H1 (cell line): ENCODE data around the gene PRDM15. TPM values are rescaled to one million over a fixed set of nuclear protein-coding genes. Genes with fewer than 3 reads are reported as not detected.

Experiments used
- CTCF ChIA-PET: fragments of 300-600 bp; sonication (Branson Sonifier 250); formaldehyde crosslinking; loops from one replicate; lab custom pipeline; 2021; ENCODE audit not compliant: partially characterized antibody; lab: Charles Lee
- POLR2A ChIA-PET: fragments of 300-600 bp; sonication (Branson Sonifier 250); formaldehyde crosslinking; loops from one replicate; lab custom pipeline; 2021; ENCODE audit warnings: inconsistent platforms; ENCODE audit not compliant: partially characterized antibody; lab: Charles Lee
- DNase-seq, 2 experiments: peaks; one replicate each; pipeline versions ENCODE4 v3.0.0 to v3.0.0-alpha.2; 2010 to 2022; ENCODE audit warnings: low spot score in 2 of 2, low read depth in 1 of 2, mixed read lengths in 1 of 2
- FAIRE-seq: peaks from 2 replicates; lab custom pipeline; 2011; peaks lifted over from hg19 to GRCh38; lab: Jason Lieb, UNC
- H2AFZ ChIP-seq: 2 replicates; pipeline ENCODE4 v1.8.1; 2012; ENCODE audit warnings: low read length, inconsistent platforms
- H2AK5ac ChIP-seq: 2 replicates; pipeline ENCODE4 v1.6.1; 2013; ENCODE audit warnings: low read depth, low read length
- H2BK120ac ChIP-seq: replicated peaks from 2 replicates; pipeline ENCODE3; 2013; ENCODE audit warnings: low read depth, low read length, inconsistent platforms
- H2BK12ac ChIP-seq: 2 replicates; pipeline ENCODE4 v1.6.1; 2013; ENCODE audit warnings: low read depth, low read length
- H2BK15ac ChIP-seq: 2 replicates; pipeline ENCODE4 v1.6.1; 2013; ENCODE audit warnings: low read length
- H2BK20ac ChIP-seq: 2 replicates; pipeline ENCODE4 v1.6.1; 2013; ENCODE audit warnings: low read length
- H2BK5ac ChIP-seq: 2 replicates; pipeline ENCODE4 v1.6.1; 2013; ENCODE audit warnings: low read depth, low read length
- H3K14ac ChIP-seq: 2 replicates; pipeline ENCODE4 v1.6.1; 2013; ENCODE audit warnings: inconsistent platforms; ENCODE audit not compliant: insufficient read length
- H3K18ac ChIP-seq: 2 replicates; pipeline ENCODE4 v1.6.1; 2013; ENCODE audit warnings: low read length; ENCODE audit errors: extremely low read depth
- H3K23ac ChIP-seq: 2 replicates; pipeline ENCODE4 v1.6.1; 2013; ENCODE audit warnings: inconsistent platforms; ENCODE audit not compliant: insufficient read length
- H3K23me2 ChIP-seq: 2 replicates; pipeline ENCODE4 v1.6.1; 2013; ENCODE audit warnings: low read depth, low read length
- H3K27ac ChIP-seq: 2 replicates; pipeline ENCODE4 v1.6.1; 2011; ENCODE audit warnings: low read depth, low read length, inconsistent platforms
- H3K27me3 ChIP-seq, 4 experiments: replicated peaks in 1 of 4; 1 replicate in 1 of 4; 2 replicates in 3 of 4; pipeline versions ENCODE4 v1.6.1 to v1.8.1; 2011 to 2013; ENCODE audit warnings: low read length in 3 of 4, mild to moderate bottlenecking in 3 of 4, inconsistent platforms in 2 of 4, mixed read lengths in 2 of 4, moderate library complexity in 1 of 4; ENCODE audit not compliant: control insufficient read depth in 3 of 4, insufficient read depth in 3 of 4; ENCODE audit errors: extremely low read depth in 1 of 4
- H3K36me3 ChIP-seq, 4 experiments: 2 replicates each; pipeline versions ENCODE4 v1.6.1 to v1.8.1; 2011 to 2013; ENCODE audit warnings: mild to moderate bottlenecking in 4 of 4, low read length in 3 of 4, moderate library complexity in 2 of 4, control low read depth in 1 of 4, inconsistent platforms in 1 of 4; ENCODE audit not compliant: insufficient read depth in 4 of 4, control insufficient read depth in 2 of 4
- H3K4ac ChIP-seq: replicated peaks from 2 replicates; pipeline ENCODE3; 2013; ENCODE audit warnings: low read length, low read depth, mixed read lengths, inconsistent platforms; ENCODE audit not compliant: insufficient read length
- H3K4me1 ChIP-seq, 4 experiments: replicated peaks in 1 of 4; 1 replicate in 1 of 4; 2 replicates in 3 of 4; pipeline versions ENCODE4 v1.6.1 to v1.8.1; 2011 to 2013; ENCODE audit warnings: low read length in 3 of 4, inconsistent platforms in 2 of 4, mixed read lengths in 1 of 4; ENCODE audit not compliant: insufficient read depth in 4 of 4, control insufficient read depth in 3 of 4
- H3K4me2 ChIP-seq, 2 experiments: 2 replicates each; pipeline versions ENCODE4 v1.6.1 to v1.8.1; 2011 to 2013; ENCODE audit warnings: low read depth in 2 of 2, low read length in 2 of 2, control low read depth in 1 of 2, inconsistent platforms in 1 of 2, mild to moderate bottlenecking in 1 of 2; ENCODE audit not compliant: insufficient read depth in 1 of 2
- H3K4me3 ChIP-seq, 4 experiments: fragments of 200-600, 300-600 bp in 1 of 4; sonication (generic), shearing (Covaris generic), sonication (Bioruptor Twin) in 1 of 4; 2 replicates each; pipeline versions ENCODE4 v1.5.1 to v1.8.1; 2011 to 2016; ENCODE audit warnings: low read length in 4 of 4, low read depth in 3 of 4, control low read depth in 2 of 4, inconsistent platforms in 2 of 4, mild to moderate bottlenecking in 2 of 4, mixed read lengths in 1 of 4, moderate library complexity in 1 of 4; ENCODE audit not compliant: insufficient read depth in 2 of 4; ENCODE audit errors: extremely low read depth in 1 of 4
- H3K56ac ChIP-seq: replicated peaks from 2 replicates; pipeline ENCODE3; 2013; ENCODE audit warnings: low read depth, mild to moderate bottlenecking, mixed read lengths, low read length, inconsistent platforms; ENCODE audit not compliant: insufficient read length
- H3K79me1 ChIP-seq: 2 replicates; pipeline ENCODE4 v1.6.1; 2013; ENCODE audit warnings: low read depth, low read length, control low read depth
- H3K79me2 ChIP-seq, 2 experiments: 2 replicates each; pipeline versions ENCODE4 v1.6.1 to v1.8.1; 2012 to 2013; ENCODE audit warnings: low read length in 2 of 2, mild to moderate bottlenecking in 2 of 2, inconsistent platforms in 1 of 2; ENCODE audit not compliant: insufficient read depth in 2 of 2, control insufficient read depth in 1 of 2
- H3K9ac ChIP-seq, 4 experiments: replicated peaks in 1 of 4; 1 replicate in 1 of 4; 2 replicates in 3 of 4; pipeline versions ENCODE4 v1.6.1 to v1.8.1; 2011 to 2013; ENCODE audit warnings: low read depth in 3 of 4, low read length in 3 of 4, control low read depth in 2 of 4, mild to moderate bottlenecking in 2 of 4, moderate library complexity in 2 of 4, inconsistent platforms in 1 of 4; ENCODE audit errors: extremely low read depth in 1 of 4
- H3K9me3 ChIP-seq, 2 experiments: 2 replicates each; pipeline versions ENCODE4 v1.6.1 to v1.8.1; 2012 to 2013; ENCODE audit warnings: mild to moderate bottlenecking in 2 of 2, moderate library complexity in 2 of 2, control low read depth in 1 of 2, inconsistent platforms in 1 of 2, low read depth in 1 of 2, low read length in 1 of 2, mixed read lengths in 1 of 2; ENCODE audit not compliant: insufficient read depth in 2 of 2
- H4K20me1 ChIP-seq, 2 experiments: replicated peaks in 1 of 2; 2 replicates each; pipeline versions ENCODE3 to v1.8.1; 2011 to 2013; ENCODE audit warnings: inconsistent platforms in 2 of 2, low read length in 2 of 2, mild to moderate bottlenecking in 1 of 2; ENCODE audit not compliant: insufficient read depth in 2 of 2, control insufficient read depth in 1 of 2
- H4K5ac ChIP-seq: 2 replicates; pipeline ENCODE4 v1.6.1; 2013; ENCODE audit warnings: low read length, low read depth, mixed read lengths, inconsistent platforms; ENCODE audit not compliant: insufficient read length
- H4K8ac ChIP-seq: 2 replicates; pipeline ENCODE4 v1.8.0; 2013; ENCODE audit warnings: mild to moderate bottlenecking, moderate library complexity, low read length, inconsistent platforms; ENCODE audit not compliant: insufficient read depth; ENCODE audit errors: extremely low read depth
- H4K91ac ChIP-seq: replicated peaks from 2 replicates; pipeline ENCODE3; 2013; ENCODE audit warnings: low read length, mixed read lengths, inconsistent platforms; ENCODE audit not compliant: insufficient read length
- BACH1 ChIP-seq: IDR thresholded peaks from 2 replicates; pipeline ENCODE4 v1.6.1; 2012; ENCODE audit warnings: low read length, improper control_type of control experiment
- SIN3A ChIP-seq, 2 experiments: IDR thresholded peaks in 1 of 2; conservative IDR thresholded peaks in 1 of 2; 2 replicates each; pipeline ENCODE4 v1.6.1; 2011 to 2012; ENCODE audit warnings: low read length in 2 of 2, improper control_type of control experiment in 1 of 2, low read depth in 1 of 2, mild to moderate bottlenecking in 1 of 2
- WGBS, 2 experiments: shearing (Covaris generic) in 1 of 2; methylation state at CpG; one replicate each; pipeline versions ENCODE4 v1.1.6 to v1.1.7; 2013 to 2015; ENCODE audit warnings: low lambda C conversion rate in 2 of 2, mixed read lengths in 2 of 2, inconsistent platforms in 1 of 2, low coverage in 1 of 2, missing lambda C conversion rate in 1 of 2; ENCODE audit not compliant: insufficient replicate concordance in 2 of 2, insufficient coverage in 1 of 2, insufficient read length in 1 of 2; ENCODE audit errors: extremely low coverage in 1 of 2, missing lambda C conversion rate in 1 of 2; 5-methylcytosine and 5-hydroxymethylcytosine counted together
- polyA plus RNA-seq, 7 experiments: library from polyadenylated mRNA; depleted of rRNA in 3 of 7; stranded (reverse) in 5 of 7; unstranded in 2 of 7; fragments of >200 nt in 5 of 7; fragments of 200-250 nt in 2 of 7; gene quantifications; 1 replicate in 5 of 7; 2 replicates in 1 of 7; 4 replicates in 1 of 7; pipeline versions ENCODE4 v1.2.1 to v1.2.3, GENCODE V29; 2011 to 2013; ENCODE audit warnings: missing spikeins in 2 of 7, mixed read lengths in 2 of 7
- total RNA-seq: library from RNA; stranded (reverse); fragmentation: NEBNext Ultra II Directional; extraction: Animal tissue kit (Norgen Biotek cat#: 25700); gene quantifications from 2 replicates; pipeline ENCODE4 v1.2.1, GENCODE V29; 2021

Gene PRDM15
- total and polyA plus RNA-seq, 2 of the 8 experiments (the other 6 are each of a cell fraction or from before 2014, with no cell fraction given) = 9.7 to 10.5 TPM

GRCh38 chr21:41808846-41809245 is 70.3 kb downstream of the PRDM15 start:
- Histone ChIP-seq H4K8ac (no peak overlapping the region), H3K36me3 (peaks cover 0 to 15% (median 4%) of the 10 kb centered on the region in 4 experiments; a peak in 5 of 8 replicates), H2BK120ac (no peak overlapping the region)
- FAIRE-seq = no peak
- TF ChIP-seq BACH1 = no peak
- no peak for TF ChIP-seq SIN3A (conservative IDR thresholded peaks at IDR 0.05 in 1 of 2, IDR thresholded peaks at IDR 0.05 in 1 of 2; ENCODE audit: low read depth in 1 of 2, low read length in 2 of 2)
- TF ChIP-seq, all 59 proteins: peak for 0
- 92% methylated on average over 22 of the region's 22 CpGs; no CpG with 5 or more reads in 1 of the 2 experiments for WGBS, 2 experiments
- Histone ChIP-seq H3K18ac (no peak overlapping the region), H2AK5ac (no peak overlapping the region), H3K4me3 (no peak overlapping the region), H3K79me2 (no peaks in the 10 kb centered on the region), H3K14ac (no peak overlapping the region), H2BK5ac (no peak overlapping the region), H3K27ac (no peak overlapping the region), H4K91ac (no peak overlapping the region), H2BK12ac (no peak overlapping the region), H2BK20ac (no peak overlapping the region), H3K4me2 (no peak overlapping the region), H3K4ac (no peak overlapping the region), H3K23ac (no peak overlapping the region), H2AFZ (no peak overlapping the region), H2BK15ac (no peak overlapping the region), H3K23me2 (peaks cover 14% of the 10 kb centered on the region; the same call in 1 of the 2 replicates), H4K20me1 (peaks cover 0 to 11% of the 10 kb centered on the region in 2 experiments), H3K9ac (no peak overlapping the region), H3K79me1 (no peaks in the 10 kb centered on the region; the same call in 1 of the 2 replicates), H3K4me1 (no peaks in the 10 kb centered on the region), H3K9me3 (no peaks in the 10 kb centered on the region), H3K27me3 (no peaks in the 10 kb centered on the region), H3K56ac (no peak overlapping the region), H4K5ac (no peak overlapping the region)
- DNase-seq = no peak
- POLR2A ChIA-PET = interaction anchor here (1.4 kb wide), 1 partner anchor 11 kb away, joined by 4 read pairs; no protein-coding TSS in a partner anchor
- CTCF ChIA-PET = interaction anchor here (1.3 to 2.8 kb wide), 2 partner anchors 30 to 197 kb away, joined by 3 to 10 read pairs; no protein-coding TSS in a partner anchor
